ENCODE results near the gene PKP1.

The PKP1 gene

GRCh38 chr1:201325678-201326060 is 42.4 kb downstream of the PKP1 start:
- DNase-seq: no peak

GRCh38 chr1:201326710-201327109 is 43.4 kb downstream of the PKP1 start:
- no peak for DNase-seq

- DNase-seq: no peak
These were observed 44.5 kb downstream of the PKP1 start for GRCh38 chr1:201327687-201328240.

- no peak for DNase-seq
These were observed 45.3 kb downstream of the PKP1 start for GRCh38 chr1:201328576-201328975.

- no peak for DNase-seq
These were observed 46.0 kb downstream of the PKP1 start for GRCh38 chr1:201329286-201329685.

GRCh38 chr1:201329801-201330200 is 46.5 kb downstream of the PKP1 start:
- DNase-seq: no peak

GRCh38 chr1:201330541-201330940 is 47.2 kb downstream of the PKP1 start:
- no peak for DNase-seq

- no peak for DNase-seq
These were observed 47.9 kb downstream of the PKP1 start for GRCh38 chr1:201331166-201331565.

GRCh38 chr1:201332021-201332420 is 48.7 kb downstream of the PKP1 start:
- DNase-seq: no peak

GRCh38 chr1:201332616-201333335 is 49.5 kb downstream of the PKP1 start:
- DNase-seq: no peak

GRCh38 chr1:201334325-201335173 is 51.2 kb downstream of the PKP1 start:
- no peak for DNase-seq

GRCh38 chr1:201335174-201335870 is 52.0 kb downstream of the PKP1 start:
- DNase-seq: no peak

- DNase-seq: no peak
These were observed 52.6 kb downstream of the PKP1 start for GRCh38 chr1:201335901-201336300.

- DNase-seq: no peak
These were observed 53.6 kb downstream of the PKP1 start for GRCh38 chr1:201336711-201337450.

- DNase-seq: no peak
These were observed 58.1 kb downstream of the PKP1 start for GRCh38 chr1:201341377-201341776.

GRCh38 chr1:201344206-201345080 is 61.1 kb downstream of the PKP1 start:
- DNase-seq: no peak

GRCh38 chr1:201345081-201345355 is 61.7 kb downstream of the PKP1 start:
- DNase-seq: no peak

- peak in 6 of 58 donors; percentile 11 to 26 (median 19) for DNase-seq
These were observed 63.1 kb downstream of the PKP1 start for GRCh38 chr1:201346337-201346939.

- no peak for DNase-seq
These were observed 63.7 kb downstream of the PKP1 start for GRCh38 chr1:201346987-201347386.

Data from anterior cingulate cortex (tissue), 58 donors.